ENCODE results near the gene DDX54.

DNA sequence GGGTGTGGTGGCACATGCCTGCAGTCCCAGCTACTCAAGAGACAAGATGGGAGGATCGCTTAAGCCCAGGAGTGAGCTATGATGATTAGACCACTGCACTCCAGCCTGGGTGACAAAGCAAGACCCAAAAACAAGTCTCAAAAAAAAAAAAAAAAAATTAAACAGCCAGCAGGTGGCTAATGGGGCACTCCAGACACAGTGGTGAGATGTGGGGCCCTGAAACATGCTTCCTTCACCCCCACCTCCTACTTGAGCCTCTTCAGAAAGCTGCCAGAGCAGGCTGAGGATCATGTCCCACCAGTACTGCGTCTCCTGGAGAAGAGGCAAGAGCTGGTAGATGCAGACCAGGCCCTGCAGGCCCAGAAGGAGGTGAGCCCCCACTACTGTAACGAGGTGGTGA lies 33.6 kb downstream of the DDX54 start:
- TF ChIP-seq POLR2A (IDR thresholded peaks at IDR 0.05) = no peak
- TF ChIP-seq EP300 (IDR thresholded peaks at IDR 0.05) = no peak

Data from sigmoid colon (tissue), 4 donors.